ENCODE data around the gene DYSF. TPM values are rescaled to one million over a fixed set of nuclear protein-coding genes. Genes with fewer than 3 reads are reported as not detected.

The DYSF gene
- total RNA-seq, 1 experiment from 2014 or later: 5.5 TPM

DNA sequence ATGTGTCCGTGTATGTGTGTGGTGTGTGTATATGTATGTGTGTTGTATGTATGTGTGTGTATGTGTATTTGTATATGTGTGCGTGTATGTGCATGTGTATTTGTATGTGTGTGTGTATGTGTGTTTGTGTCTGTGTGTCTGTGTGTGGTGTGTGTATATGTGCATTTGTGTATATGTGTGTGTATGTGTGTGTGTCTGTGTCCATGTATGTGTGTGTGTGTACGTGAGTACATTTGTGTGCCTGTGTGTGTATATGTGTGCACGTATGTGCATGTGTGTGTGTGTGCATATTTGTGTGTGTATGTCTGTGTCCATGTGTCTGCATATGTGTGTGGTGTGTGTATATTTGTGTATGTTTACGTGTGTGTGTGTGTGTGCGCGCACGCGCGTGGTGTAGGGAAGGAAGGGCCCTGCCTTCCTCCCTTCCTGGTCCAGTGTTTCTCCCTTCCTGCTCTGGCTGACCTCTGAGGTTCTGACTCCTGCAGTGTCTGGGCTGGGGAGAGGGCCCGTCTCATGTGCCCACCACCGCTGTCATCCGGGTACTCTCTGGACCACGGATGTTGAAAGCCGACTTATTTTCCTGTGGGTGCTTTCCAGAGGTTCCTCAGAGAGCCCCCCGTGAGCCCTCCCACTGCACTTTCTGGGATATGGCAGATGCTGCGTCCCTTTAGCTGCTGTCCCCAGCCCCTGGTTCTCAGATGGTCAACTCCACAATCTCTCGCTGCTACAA, 209.5 kb downstream of the DYSF start:
- WGBS (ENCODE audit: extremely low coverage, insufficient read length, low lambda C conversion rate): no CpG with 5 or more reads among the region's 18 CpGs
- no peak overlapping the region for H3K56ac ChIP-seq (ENCODE audit: insufficient read length, low read depth, low read length)
- H2BK120ac ChIP-seq (ENCODE audit: low read depth, low read length, poor library complexity, severe bottlenecking): no peak overlapping the region
- H3K9me3 ChIP-seq (ENCODE audit: control insufficient read depth, low read depth, low read length): no peaks in the 10 kb centered on the region
- no peak overlapping the region for H3K14ac ChIP-seq (ENCODE audit: insufficient read depth, low read length)
- no peak overlapping the region for H3K9ac ChIP-seq (ENCODE audit: extremely low read depth, insufficient read length, low read length)
- no peak overlapping the region for H2AK5ac ChIP-seq (ENCODE audit: insufficient read length, low read length)
- TF ChIP-seq, protein P1, sequence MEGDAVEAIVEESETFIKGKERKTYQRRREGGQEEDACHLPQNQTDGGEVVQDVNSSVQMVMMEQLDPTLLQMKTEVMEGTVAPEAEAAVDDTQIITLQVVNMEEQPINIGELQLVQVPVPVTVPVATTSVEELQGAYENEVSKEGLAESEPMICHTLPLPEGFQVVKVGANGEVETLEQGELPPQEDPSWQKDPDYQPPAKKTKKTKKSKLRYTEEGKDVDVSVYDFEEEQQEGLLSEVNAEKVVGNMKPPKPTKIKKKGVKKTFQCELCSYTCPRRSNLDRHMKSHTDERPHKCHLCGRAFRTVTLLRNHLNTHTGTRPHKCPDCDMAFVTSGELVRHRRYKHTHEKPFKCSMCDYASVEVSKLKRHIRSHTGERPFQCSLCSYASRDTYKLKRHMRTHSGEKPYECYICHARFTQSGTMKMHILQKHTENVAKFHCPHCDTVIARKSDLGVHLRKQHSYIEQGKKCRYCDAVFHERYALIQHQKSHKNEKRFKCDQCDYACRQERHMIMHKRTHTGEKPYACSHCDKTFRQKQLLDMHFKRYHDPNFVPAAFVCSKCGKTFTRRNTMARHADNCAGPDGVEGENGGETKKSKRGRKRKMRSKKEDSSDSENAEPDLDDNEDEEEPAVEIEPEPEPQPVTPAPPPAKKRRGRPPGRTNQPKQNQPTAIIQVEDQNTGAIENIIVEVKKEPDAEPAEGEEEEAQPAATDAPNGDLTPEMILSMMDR (conservative IDR thresholded peaks at IDR 0.05): no peak
- no peak overlapping the region for H2BK15ac ChIP-seq (ENCODE audit: low read depth, low read length)
- no peaks in the 10 kb centered on the region for H3K79me2 ChIP-seq (ENCODE audit: insufficient read depth, low read length)
- no peak overlapping the region for H3K18ac ChIP-seq (ENCODE audit: insufficient read length, low read depth, low read length)
- no peak overlapping the region for H3K4me2 ChIP-seq (ENCODE audit: insufficient read depth, insufficient read length, low read length)
- no peaks in the 10 kb centered on the region for H4K20me1 ChIP-seq (ENCODE audit: control insufficient read depth, insufficient read depth, insufficient read length)
- H4K91ac ChIP-seq (ENCODE audit: insufficient read length, low read depth, low read length): no peak overlapping the region
- no peak overlapping the region for H2BK5ac ChIP-seq (ENCODE audit: insufficient read length, low read length)
- no peak overlapping the region for H2BK20ac ChIP-seq (ENCODE audit: low read depth, low read length, poor library complexity, severe bottlenecking)
- no peak overlapping the region for H3T11ph ChIP-seq (ENCODE audit: low read length)
- Mint-ChIP-seq H3K27me3 (ENCODE audit: low read depth) (no peaks in the 10 kb centered on the region; the same call in 1 of the 2 replicates), H3K4me1 (no peaks in the 10 kb centered on the region), H3K9me3 (peaks cover 13 to 14% of the 10 kb centered on the region in 2 experiments), H3K4me3 (no peak overlapping the region), H3K27ac (no peak overlapping the region), H3K36me3 (ENCODE audit: insufficient read depth in 1 of 3, low read depth in 3 of 3) (peaks cover 11 to 14% (median 13%) of the 10 kb centered on the region in 3 experiments)
- H3K23ac ChIP-seq (ENCODE audit: insufficient read length, low read depth, low read length): no peak overlapping the region
- H2AFZ ChIP-seq (ENCODE audit: low read length): no peak overlapping the region
- no peak overlapping the region for H3K27ac ChIP-seq (ENCODE audit: insufficient read length, low read depth, low read length)
- H4K8ac ChIP-seq (replicated peaks; ENCODE audit: insufficient read length, low read depth, low read length): no peak overlapping the region
- H3K23me2 ChIP-seq (ENCODE audit: insufficient read length, low read depth, low read length, poor library complexity, severe bottlenecking): no peaks in the 10 kb centered on the region
- no peak for DNase-seq
- H2BK12ac ChIP-seq (ENCODE audit: insufficient read length, low read depth, low read length): no peak overlapping the region
- H4K5ac ChIP-seq (ENCODE audit: insufficient read length, low read depth, low read length): no peak overlapping the region
- no peaks in the 10 kb centered on the region for H3K27me3 ChIP-seq (ENCODE audit: insufficient read depth, low read length)
- H3K4me1 ChIP-seq (ENCODE audit: insufficient read depth, low read length): no peaks in the 10 kb centered on the region
- H3K79me1 ChIP-seq (ENCODE audit: insufficient read depth, low read depth, low read length, poor library complexity, severe bottlenecking): no peaks in the 10 kb centered on the region
- H3K4ac ChIP-seq (ENCODE audit: low read depth, low read length): no peak overlapping the region

All from H9 (cell line).